ENCODE data around the gene VPS18.

VPS18 gene

GRCh38 chr15:40870716-40871115 is 23.5 kb upstream of the VPS18 start:
- DNase-seq (ENCODE audit: low read depth, low spot score): no peak

- no peak for DNase-seq (ENCODE audit: low read depth, low spot score)
Observed at GRCh38 chr15:40871749-40872617, 22.3 kb upstream of the VPS18 start.

- DNase-seq (ENCODE audit: low read depth, low spot score): no peak
Observed at GRCh38 chr15:40872791-40873693, 21.2 kb upstream of the VPS18 start.

GRCh38 chr15:40873694-40874561 is 20.3 kb upstream of the VPS18 start, which contains the start of gene RHOV:
RHOV (minus strand) TSS chr15:40874234; CDS start chr15:40874139, 95 bp downstream.
- DNase-seq (ENCODE audit: low read depth, low spot score): peak; percentile 80

GRCh38 chr15:40875991-40876730 is 18.1 kb upstream of the VPS18 start:
- no peak for DNase-seq (ENCODE audit: low read depth, low spot score)

- no peak for DNase-seq (ENCODE audit: low read depth, low spot score)
Observed at GRCh38 chr15:40877694-40878093, 16.6 kb upstream of the VPS18 start.

GRCh38 chr15:40878785-40879184 is 15.5 kb upstream of the VPS18 start:
- peak; percentile 63 for DNase-seq (ENCODE audit: low read depth, low spot score)

GRCh38 chr15:40879609-40880008 is 14.6 kb upstream of the VPS18 start:
- DNase-seq (ENCODE audit: low read depth, low spot score): no peak

- DNase-seq (ENCODE audit: low read depth, low spot score): no peak
Observed at GRCh38 chr15:40881351-40881750, 12.9 kb upstream of the VPS18 start.

GRCh38 chr15:40886586-40886985 is 7.7 kb upstream of the VPS18 start:
- DNase-seq (ENCODE audit: low read depth, low spot score): no peak

GRCh38 chr15:40889112-40889511 is 5.1 kb upstream of the VPS18 start:
- no peak for DNase-seq (ENCODE audit: low read depth, low spot score)

GRCh38 chr15:40891138-40891537 is 3.1 kb upstream of the VPS18 start:
- no peak for DNase-seq (ENCODE audit: low read depth, low spot score)

- DNase-seq (ENCODE audit: low read depth, low spot score): peak; percentile 71
Observed at GRCh38 chr15:40891810-40892446, 2.3 kb upstream of the VPS18 start.

- peak; percentile 0 for DNase-seq (ENCODE audit: low read depth, low spot score)
Observed at GRCh38 chr15:40892447-40893012, 1.7 kb upstream of the VPS18 start.

- peak; percentile 0 for DNase-seq (ENCODE audit: low read depth, low spot score)
Observed at GRCh38 chr15:40893019-40893670, 1.1 kb upstream of the VPS18 start.

- peak; percentile 85 for DNase-seq (ENCODE audit: low read depth, low spot score)
Observed at GRCh38 chr15:40894681-40895448, 615 bp downstream of the VPS18 start.

GRCh38 chr15:40899536-40900207 is 5.4 kb downstream of the VPS18 start:
- DNase-seq (ENCODE audit: low read depth, low spot score): no peak

Data from astrocyte of the hippocampus (primary cell).